ENCODE data around the gene ERO1A. TPM values are rescaled to one million over a fixed set of nuclear protein-coding genes. Genes with fewer than 3 reads are reported as not detected.

The ERO1A gene
- total and polyA plus RNA-seq, 4 donors = 21.6 to 44.3 (median 31.8) TPM

GRCh38 chr14:52596320-52596719 is 99.0 kb downstream of the ERO1A start:
- Histone ChIP-seq H3K4me3 (ENCODE audit: low read depth, low read length) (no peak overlapping the region), H3K4me1 (ENCODE audit: control insufficient read depth, insufficient read depth, low read length) (no peaks in the 10 kb centered on the region), H3K36me3 (ENCODE audit: control insufficient read depth, insufficient read depth, low read length) (peaks cover 3% of the 10 kb centered on the region), H3K27me3 (ENCODE audit: control insufficient read depth, insufficient read depth, low read length) (no peaks in the 10 kb centered on the region), H3K27ac (ENCODE audit: low read depth, low read length) (no peak overlapping the region), H3K9me3 (ENCODE audit: control insufficient read depth, insufficient read depth, low read length) (peaks cover 3% of the 10 kb centered on the region)
- DNase-seq (ENCODE audit: low read depth in 4 of 6, low spot score in 6 of 6) = no peak
- 87% methylated on average over 10 of the region's 10 CpGs for WGBS (ENCODE audit: insufficient coverage)

- WGBS (ENCODE audit: insufficient coverage) = no CpG with 5 or more reads among the region's 1 CpG
- no peaks in the 10 kb centered on the region for H3K36me3 ChIP-seq (ENCODE audit: control insufficient read depth, insufficient read depth, low read length)
- no peaks in the 10 kb centered on the region for H3K4me1 ChIP-seq (ENCODE audit: control insufficient read depth, insufficient read depth, low read length)
Observed at GRCh38 chr14:52590318-52590717, 105.0 kb downstream of the ERO1A start.

More at GRCh38 chr14:52590318-52590717, 105.0 kb downstream of the ERO1A start:
- Histone ChIP-seq H3K9me3 (ENCODE audit: control insufficient read depth, insufficient read depth, low read length) (peaks cover 3% of the 10 kb centered on the region), H3K27ac (ENCODE audit: low read depth, low read length) (no peak overlapping the region), H3K27me3 (ENCODE audit: control insufficient read depth, insufficient read depth, low read length) (no peaks in the 10 kb centered on the region), H3K4me3 (ENCODE audit: low read depth, low read length) (no peak overlapping the region)
- no peak for DNase-seq (ENCODE audit: low read depth in 4 of 6, low spot score in 6 of 6)

Other genes with a start within 250 kb of the ERO1A start
- gene TXNDC16, start 143.1 kb downstream of the ERO1A start, total RNA-seq = 10 to 100 TPM; 20.9 to 36.6 TPM
- 10 to 100 TPM; 19.8 to 21.8 TPM for gene TXNDC16, start 143.1 kb downstream of the ERO1A start, polyA plus RNA-seq (ENCODE audit: insufficient read length in 2 of 2)
- 10 to 100 TPM in 1 of 2 donors, 1 to 10 TPM in 1; 6.7 to 37.9 TPM for gene GPR137C, start 142.7 kb downstream of the ERO1A start, total RNA-seq
- gene GPR137C, start 142.7 kb downstream of the ERO1A start, polyA plus RNA-seq (ENCODE audit: insufficient read length in 2 of 2) = 10 to 100 TPM; 27.9 to 31.2 TPM
- gene PSMC6, start 11.6 kb upstream of the ERO1A start, total RNA-seq = 100 to 1,000 TPM; 120 to 124 TPM
- gene PSMC6, start 11.6 kb upstream of the ERO1A start, polyA plus RNA-seq (ENCODE audit: insufficient read length in 2 of 2) = 100 to 1,000 TPM; 108 to 117 TPM
- gene STYX, start 34.6 kb upstream of the ERO1A start, total RNA-seq = 10 to 100 TPM; 10.5 to 29.7 TPM
- gene STYX, start 34.6 kb upstream of the ERO1A start, polyA plus RNA-seq (ENCODE audit: insufficient read length in 2 of 2) = 10 to 100 TPM; 16.0 to 19.9 TPM
- gene GNPNAT1, start 96.0 kb upstream of the ERO1A start, total RNA-seq = 10 to 100 TPM; 11.1 to 16.4 TPM
- gene GNPNAT1, start 96.0 kb upstream of the ERO1A start, polyA plus RNA-seq (ENCODE audit: insufficient read length in 2 of 2) = 10 to 100 TPM; 16.2 to 16.7 TPM